Activated B cell treated with CpG ODN at 0.5 μM for 24 hours (primary cell): ENCODE results near the gene TPPP3. TPM values are rescaled to one million over a fixed set of nuclear protein-coding genes. Genes with fewer than 3 reads are reported as not detected.
A peak's percentile ranks its signal among the peaks of the same experiment; 100 is the strongest.

Experiments
- ATAC-seq: fragments of 200-7000 bp; cut with Tn5 transposase; one replicate; pipeline ENCODE4 v1.10.0; 2021; ENCODE audit warnings: low read depth, mild to moderate bottlenecking, moderate library complexity
- CTCF ChIA-PET: fragments of 350-600 bp; sonication (Branson Sonifier 250); formaldehyde crosslinking; loops from one replicate; lab custom pipeline; 2021; ENCODE audit warnings: antibody characterized with exemption; lab: Charles Lee
- POLR2A ChIA-PET: fragments of 350-600 bp; sonication (Branson Sonifier 250); formaldehyde crosslinking; loops from one replicate; lab custom pipeline; 2021; ENCODE audit warnings: antibody characterized with exemption; lab: Charles Lee
- DNase-seq: peaks from one replicate; pipeline ENCODE4 v3.0.0; 2022
- H3K27ac Mint-ChIP-seq: one replicate; pipeline ENCODE4 v1.8.0; 2020; ENCODE audit warnings: mixed read lengths
- H3K27me3 Mint-ChIP-seq: one replicate; pipeline ENCODE4 v1.8.0; 2021; ENCODE audit warnings: mixed read lengths
- H3K36me3 Mint-ChIP-seq: one replicate; pipeline ENCODE4 v1.8.0; 2021; ENCODE audit warnings: low read depth, mixed read lengths
- H3K4me1 Mint-ChIP-seq: one replicate; pipeline ENCODE4 v1.8.0; 2021; ENCODE audit warnings: mixed read lengths
- H3K4me3 Mint-ChIP-seq: one replicate; pipeline ENCODE4 v1.8.0; 2020; ENCODE audit warnings: mild to moderate bottlenecking, mixed read lengths
- H3K9me3 Mint-ChIP-seq: one replicate; pipeline ENCODE4 v1.8.0; 2020; ENCODE audit warnings: mixed read lengths
- CTCF ChIP-seq: fragments of 200-600 bp; IDR thresholded peaks from one replicate; pipeline ENCODE4 v1.8.0; 2022; ENCODE audit warnings: antibody characterized with exemption, mild to moderate bottlenecking
- intact Hi-C: fragments of 100-400 bp; cut with micrococcal nuclease; formaldehyde crosslinking; loops from one replicate; pipeline ENCODE4 v1.15.1; 2024
- total RNA-seq: library from RNA; stranded (reverse); gene quantifications from 2 replicates; pipeline ENCODE4 v1.2.3, GENCODE V29; 2022

TPPP3 gene
- total RNA-seq, 1 donor from 2014 or later = not detected

DNA sequence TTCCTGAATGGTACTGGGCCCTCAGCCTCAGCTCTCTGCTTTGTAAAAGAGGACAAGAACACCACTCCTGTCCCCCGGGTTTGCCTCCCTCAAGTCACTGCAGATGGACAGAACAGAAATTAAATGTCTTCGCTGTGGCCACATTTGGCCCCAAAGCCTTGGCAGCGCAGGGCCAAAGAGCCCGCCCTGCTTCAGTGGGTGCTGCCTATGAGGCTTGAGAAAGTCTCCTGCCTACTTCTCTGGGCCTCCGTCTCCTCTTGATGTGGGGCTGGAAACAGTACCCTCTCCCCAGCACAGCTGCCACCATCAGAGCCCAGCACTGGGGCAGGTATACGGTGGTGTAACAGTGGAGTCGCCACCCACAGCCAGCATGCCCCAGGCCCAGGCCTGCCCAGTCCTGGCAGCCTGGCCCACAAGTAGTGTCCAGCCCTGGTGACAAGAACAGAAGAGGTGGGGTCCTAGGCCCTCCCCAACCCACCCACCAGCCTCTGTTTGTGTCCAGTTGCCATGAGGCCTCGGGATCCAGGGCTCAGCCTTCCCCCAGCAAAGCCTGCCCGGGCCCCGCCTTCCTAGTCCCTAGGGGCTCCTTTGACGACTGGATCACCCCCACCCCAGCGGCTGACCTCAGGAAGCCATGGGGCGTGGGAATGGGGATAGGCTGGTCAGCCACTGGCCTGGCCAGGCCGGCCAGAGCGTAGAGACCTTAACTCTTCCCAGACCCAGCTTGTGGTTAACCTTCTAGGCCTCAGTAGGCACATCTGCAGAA, 3.9 kb upstream of the TPPP3 start:
- POLR2A ChIA-PET = no interaction called here
- H3K4me3 Mint-ChIP-seq = no peak overlapping the region
- intact Hi-C loops = no loop called here
- H3K36me3 Mint-ChIP-seq = no peaks in the 10 kb centered on the region
- no peak overlapping the region for H3K27ac Mint-ChIP-seq
- H3K9me3 Mint-ChIP-seq = no peaks in the 10 kb centered on the region
- ATAC-seq = no peak
- peaks cover 16% of the 10 kb centered on the region for H3K27me3 Mint-ChIP-seq
- TF ChIP-seq CTCF = no peak
- CTCF ChIA-PET = interaction anchor here (1.1 to 1.5 kb wide), 2 partner anchors 50 to 137 kb away, joined by 3 read pairs; no protein-coding TSS in a partner anchor
- peaks cover 9% of the 10 kb centered on the region for H3K4me1 Mint-ChIP-seq
- no peak for DNase-seq

GRCh38 chr16:67396159-67397035, 3.1 kb upstream of the TPPP3 start:
- Mint-ChIP-seq H3K27me3 (peaks cover 17% of the 10 kb centered on the region), H3K9me3 (no peaks in the 10 kb centered on the region), H3K4me1 (peaks cover 9% of the 10 kb centered on the region), H3K36me3 (no peaks in the 10 kb centered on the region), H3K4me3 (no peak overlapping the region), H3K27ac (no peak overlapping the region)
- DNase-seq (no peak), ATAC-seq (no peak)
- ChIA-PET POLR2A (no interaction called here), CTCF (interaction anchor here (1.1 to 1.5 kb wide), 2 partner anchors 49 to 136 kb away, joined by 3 read pairs; no protein-coding TSS in a partner anchor)
- intact Hi-C loops = no loop called here
- TF ChIP-seq CTCF = no peak

GRCh38 chr16:67395458-67396158, 2.3 kb upstream of the TPPP3 start:
- Mint-ChIP-seq H3K27me3 (peaks cover 21% of the 10 kb centered on the region), H3K4me1 (peaks cover 14% of the 10 kb centered on the region), H3K36me3 (no peaks in the 10 kb centered on the region), H3K9me3 (no peaks in the 10 kb centered on the region), H3K27ac (no peak overlapping the region), H3K4me3 (no peak overlapping the region)
- no peak for TF ChIP-seq CTCF
- POLR2A ChIA-PET = no interaction called here
- CTCF ChIA-PET = interaction anchor here (1.5 kb wide), 1 partner anchor 135 kb away, joined by 3 read pairs; no protein-coding TSS in a partner anchor
- DNase-seq = no peak
- ATAC-seq = no peak
- intact Hi-C loops = no loop called here

GRCh38 chr16:67395105-67395457, 1.8 kb upstream of the TPPP3 start:
- no peak overlapping the region for H3K27ac Mint-ChIP-seq
- peaks cover 19% of the 10 kb centered on the region for H3K4me1 Mint-ChIP-seq
- ATAC-seq (no peak), DNase-seq (no peak)
- peaks cover 20% of the 10 kb centered on the region for H3K27me3 Mint-ChIP-seq
- H3K36me3 Mint-ChIP-seq = no peaks in the 10 kb centered on the region
- POLR2A ChIA-PET = no interaction called here
- H3K9me3 Mint-ChIP-seq = no peaks in the 10 kb centered on the region
- H3K4me3 Mint-ChIP-seq = peak overlapping the region; percentile 38
- TF ChIP-seq CTCF = no peak
- intact Hi-C loops = no loop called here
- CTCF ChIA-PET = interaction anchor here (1.0 kb wide), 1 partner anchor 134 kb away, joined by 3 read pairs; no protein-coding TSS in a partner anchor
